Uterus (tissue), 2 donors: ENCODE measurements around the gene EHBP1L1.

Source experiments
- CTCF ChIP-seq, 4 experiments: fragments of 200-600 bp in 2 of 4; fragments of 450-650 bp in 2 of 4; sonication (generic) in 2 of 4; IDR thresholded peaks; one replicate each; pipeline ENCODE4 v1.5.1; 2016 to 2019; ENCODE audit warnings: antibody characterized with exemption in 4 of 4, mild to moderate bottlenecking in 2 of 4, moderate library complexity in 1 of 4
- POLR2A ChIP-seq, 2 donors: fragments of 450-650 bp; IDR thresholded peaks; one replicate each; pipeline ENCODE4 v1.6.1; 2016; ENCODE audit warnings: antibody characterized with exemption in 2 of 2, mild to moderate bottlenecking in 1 of 2, moderate library complexity in 1 of 2

GRCh38 chr11:65571420-65571819 is 4.4 kb upstream of the EHBP1L1 start:
- no peak for TF ChIP-seq CTCF (IDR thresholded peaks at IDR 0.05)
- TF ChIP-seq POLR2A (IDR thresholded peaks at IDR 0.05) = no peak
